Ovary (tissue), 9 donors: ENCODE measurements around the gene RNF214. TPM values are rescaled to one million over a fixed set of nuclear protein-coding genes. Genes with fewer than 3 reads are reported as not detected.

Source experiments
- DNase-seq, 5 donors: peaks; one replicate each; pipeline ENCODE4 v3.0.0-alpha.2; 2019 to 2020
- H3K27ac ChIP-seq, 2 donors: fragments of 200-600 bp; one replicate each; pipeline versions ENCODE4 v1.5.1 to v1.8.0; 2019 to 2022
- H3K27me3 ChIP-seq: fragments of 200-600 bp; one replicate; pipeline ENCODE4 v1.8.0; 2022
- H3K36me3 ChIP-seq: fragments of 200-600 bp; sonication (generic); one replicate; pipeline ENCODE4 v1.5.1; 2019
- H3K4me1 ChIP-seq: one replicate; pipeline ENCODE4 v1.8.1; 2013; ENCODE audit warnings: mild to moderate bottlenecking, moderate library complexity; ENCODE audit not compliant: insufficient read depth
- H3K4me3 ChIP-seq: fragments of 200-600 bp; sonication (generic); one replicate; pipeline ENCODE4 v1.5.1; 2017
- H3K9me3 ChIP-seq, 2 donors: fragments of 200-600 bp in 1 of 2; sonication (generic) in 1 of 2; one replicate each; pipeline versions ENCODE4 v1.5.1 to v1.8.1; 2013 to 2019; ENCODE audit warnings: mild to moderate bottlenecking in 1 of 2, moderate library complexity in 1 of 2
- EP300 ChIP-seq: sonication (generic); formaldehyde crosslinking; IDR thresholded peaks from one replicate; pipeline ENCODE4 v1.6.1; 2017; ENCODE audit warnings: antibody characterized with exemption
- POLR2A ChIP-seq: fragments of 450-650 bp; IDR thresholded peaks from one replicate; pipeline ENCODE4 v1.6.1; 2017; ENCODE audit warnings: antibody characterized with exemption, mild to moderate bottlenecking, moderate library complexity
- WGBS, 3 donors: extraction: QIAGEN DNeasy Blood & Tissue Kit in 1 of 3; methylation state at CpG; one replicate each; pipeline versions ENCODE4 v1.1.5 to v1.1.7; 2013 to 2017; 5-methylcytosine and 5-hydroxymethylcytosine counted together
- intact Hi-C, 4 donors: fragments of 100-400 bp; cut with DNase I; formaldehyde crosslinking; loops; one replicate each; pipeline versions ENCODE4 v1.11.0 to v1.15.1; 2022 to 2023
- polyA plus RNA-seq, 2 donors: library from polyadenylated mRNA; stranded (reverse); fragments of 200-250 nt in 1 of 2; fragments of 350-450 nt in 1 of 2; fragmentation: Illumina TruSeq in 1 of 2; extraction: RNeasy Lipid Tissue Mini Kit (QIAGEN cat#74804) in 1 of 2; gene quantifications; one replicate each; pipeline ENCODE4 v1.2.3, GENCODE V29; 2013 to 2014
- total RNA-seq, 7 donors: library from RNA; depleted of rRNA in 2 of 7; stranded (reverse); fragments of >200 nt in 2 of 7; fragmentation: NEBNext Ultra II Directional in 3 of 7; extraction: Animal tissue kit (Norgen Biotek cat#: 25700) in 3 of 7; gene quantifications; one replicate each; pipeline versions ENCODE4 v1.1.0 to v1.2.4, GENCODE V29; 2016 to 2023
- TF ChIP-seq, protein P1 (sequence below), 3 donors: fragments of 450-650 bp in 2 of 3; fragments of 200-600 bp in 1 of 3; IDR thresholded peaks; one replicate each; pipeline versions ENCODE4 v1.5.1 to v1.8.0; 2016 to 2022; ENCODE audit warnings: antibody characterized with exemption in 3 of 3, mild to moderate bottlenecking in 1 of 3
- donor health status: DM: no; HTN: no; CAD: no; lungs with moderate emphysema.
- donor health status: DM: no; HTN: no; CAD: no.
- donor health status: Bipolar disorder and iron deficiency.
- donor health status: DM: yes; HTN: yes; CAD: no.
- donor health status: DM: no; HTN: no; CAD: no.
- donor health status: DM: yes; HTN: yes; CAD: no.

Gene RNF214
- total and polyA plus RNA-seq, 9 donors, result 9.7 to 40.9 (median 27.3) TPM

DNA sequence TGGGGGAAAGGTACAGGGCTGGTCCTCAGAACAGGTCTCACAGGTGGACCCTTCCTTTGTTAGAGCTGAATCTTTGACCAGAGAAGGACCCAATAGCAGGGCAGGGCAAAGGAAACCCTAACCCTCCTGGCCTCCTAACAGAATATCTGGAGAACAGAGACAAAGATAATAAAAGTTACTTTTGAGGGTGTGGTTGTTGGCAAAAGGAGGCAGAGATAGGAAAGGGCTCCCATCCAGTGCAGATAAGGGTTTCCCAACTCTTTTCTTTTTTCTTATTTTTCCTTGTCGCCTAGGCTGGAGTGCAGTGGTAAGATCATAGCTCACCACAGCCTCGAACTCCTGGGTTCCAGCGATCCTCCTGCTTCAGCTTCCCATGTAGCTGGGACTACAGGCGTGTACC is 12.5 kb upstream of the RNF214 start:
- intact Hi-C loops, result loop anchor here (2.0 to 10.0 kb wide), 8 partner anchors 33 to 425 kb away; partner anchors contain the start of genes SIDT2 (in 2 of the 4) and APOA5 (in 1 of the 4)
- no peaks in the 10 kb centered on the region for H3K27me3 ChIP-seq
- no peaks in the 10 kb centered on the region for H3K9me3 ChIP-seq
- H3K4me3 ChIP-seq, result no peak overlapping the region
- peak overlapping the region; percentile 78 to 86 for H3K27ac ChIP-seq
- no peaks in the 10 kb centered on the region for H3K36me3 ChIP-seq
- TF ChIP-seq POLR2A, result no peak
- TF ChIP-seq, protein P1, sequence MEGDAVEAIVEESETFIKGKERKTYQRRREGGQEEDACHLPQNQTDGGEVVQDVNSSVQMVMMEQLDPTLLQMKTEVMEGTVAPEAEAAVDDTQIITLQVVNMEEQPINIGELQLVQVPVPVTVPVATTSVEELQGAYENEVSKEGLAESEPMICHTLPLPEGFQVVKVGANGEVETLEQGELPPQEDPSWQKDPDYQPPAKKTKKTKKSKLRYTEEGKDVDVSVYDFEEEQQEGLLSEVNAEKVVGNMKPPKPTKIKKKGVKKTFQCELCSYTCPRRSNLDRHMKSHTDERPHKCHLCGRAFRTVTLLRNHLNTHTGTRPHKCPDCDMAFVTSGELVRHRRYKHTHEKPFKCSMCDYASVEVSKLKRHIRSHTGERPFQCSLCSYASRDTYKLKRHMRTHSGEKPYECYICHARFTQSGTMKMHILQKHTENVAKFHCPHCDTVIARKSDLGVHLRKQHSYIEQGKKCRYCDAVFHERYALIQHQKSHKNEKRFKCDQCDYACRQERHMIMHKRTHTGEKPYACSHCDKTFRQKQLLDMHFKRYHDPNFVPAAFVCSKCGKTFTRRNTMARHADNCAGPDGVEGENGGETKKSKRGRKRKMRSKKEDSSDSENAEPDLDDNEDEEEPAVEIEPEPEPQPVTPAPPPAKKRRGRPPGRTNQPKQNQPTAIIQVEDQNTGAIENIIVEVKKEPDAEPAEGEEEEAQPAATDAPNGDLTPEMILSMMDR (IDR thresholded peaks at IDR 0.05), result no peak
- 71 to 80% (median 76%) methylated on average over 4 of the region's 4 CpGs for WGBS, 3 donors
- DNase-seq, result no peak
- peaks cover 44% of the 10 kb centered on the region for H3K4me1 ChIP-seq

GRCh38 chr11:117220568-117220967 is 11.9 kb upstream of the RNF214 start:
- Histone ChIP-seq H3K4me1 (peaks cover 44% of the 10 kb centered on the region), H3K27ac (peak overlapping the region; percentile 78 to 86), H3K4me3 (no peak overlapping the region), H3K9me3 (no peaks in the 10 kb centered on the region), H3K27me3 (no peaks in the 10 kb centered on the region), H3K36me3 (no peaks in the 10 kb centered on the region)
- intact Hi-C loops, result loop anchor here (2.0 to 10.0 kb wide), 8 partner anchors 33 to 426 kb away; partner anchors contain the start of genes SIDT2 (in 2 of the 4) and APOA5 (in 1 of the 4)
- 28 to 31% (median 29%) methylated on average over 9 of the region's 9 CpGs for WGBS, 3 donors
- peak; percentile 56 to 73 (median 65) for DNase-seq
- TF ChIP-seq EP300 (no peak), POLR2A (peak; percentile 14)
- TF ChIP-seq, protein P1 (IDR thresholded peaks at IDR 0.05), result no peak

DNA sequence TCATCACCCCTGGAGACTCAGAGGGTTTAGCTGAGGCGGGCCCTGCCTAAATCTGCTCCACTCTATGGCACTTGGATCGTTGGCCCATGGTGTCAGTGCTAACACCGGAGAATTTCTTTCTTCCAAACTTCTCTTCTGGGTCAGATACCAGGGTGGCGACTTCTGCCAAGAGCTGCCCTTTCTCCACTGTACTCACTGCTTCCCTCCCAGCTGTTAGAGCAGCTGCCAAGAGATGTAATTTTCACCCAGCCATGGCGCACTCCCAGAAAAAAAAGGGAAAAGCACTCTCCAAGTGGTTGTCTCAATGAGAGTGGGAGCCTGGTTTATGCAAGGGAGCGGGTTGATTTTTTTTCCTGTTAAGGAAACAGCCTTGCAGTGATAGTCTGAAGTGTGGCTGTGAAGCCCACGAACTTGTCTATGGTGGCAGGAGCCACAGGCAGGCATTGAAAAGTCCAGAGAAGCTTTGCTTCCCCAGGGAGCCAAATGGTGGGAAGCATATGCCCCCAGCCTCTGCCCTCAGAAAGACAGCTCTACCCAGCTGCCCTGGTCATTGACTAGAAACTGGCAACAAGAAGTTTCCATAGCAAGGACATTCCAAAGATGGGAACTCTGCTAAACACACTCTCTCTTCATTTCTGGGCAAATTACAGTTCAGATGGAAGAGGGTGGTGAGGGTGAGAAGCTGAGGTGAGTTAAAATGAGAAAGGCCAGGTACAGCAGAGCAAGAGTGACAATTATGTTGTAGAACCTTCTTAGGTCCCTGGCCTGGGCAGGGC is 11.3 kb upstream of the RNF214 start:
- peak in 4 of 5 donors; percentile 39 to 55 (median 46) for DNase-seq
- Histone ChIP-seq H3K4me1 (peaks cover 42% of the 10 kb centered on the region), H3K9me3 (no peaks in the 10 kb centered on the region), H3K27ac (peak overlapping the region; percentile 78 to 86), H3K4me3 (no peak overlapping the region), H3K36me3 (no peaks in the 10 kb centered on the region), H3K27me3 (no peaks in the 10 kb centered on the region)
- WGBS, 3 donors, result 32 to 36% (median 35%) methylated on average over 7 of the region's 7 CpGs
- intact Hi-C loops, result loop anchor here (2.0 to 10.0 kb wide), 8 partner anchors 34 to 426 kb away; partner anchors contain the start of genes SIDT2 (in 2 of the 4) and APOA5 (in 1 of the 4)
- TF ChIP-seq, protein P1 (IDR thresholded peaks at IDR 0.05), result no peak
- no peak for TF ChIP-seq POLR2A
- no peak for TF ChIP-seq EP300

GRCh38 chr11:117221775-117222517 is 10.5 kb upstream of the RNF214 start:
- Histone ChIP-seq H3K4me1 (peaks cover 38% of the 10 kb centered on the region), H3K27ac (peak overlapping the region; percentile 78 to 86), H3K9me3 (no peaks in the 10 kb centered on the region), H3K36me3 (no peaks in the 10 kb centered on the region), H3K27me3 (no peaks in the 10 kb centered on the region), H3K4me3 (no peak overlapping the region)
- peak; percentile 83 to 89 (median 84) for DNase-seq
- WGBS, 3 donors, result 10 to 15% (median 10%) methylated on average over 7 of the region's 7 CpGs
- intact Hi-C loops, result loop anchor here (2.0 to 10.0 kb wide), 8 partner anchors 35 to 427 kb away; partner anchors contain the start of genes SIDT2 (in 2 of the 4) and APOA5 (in 1 of the 4)
- TF ChIP-seq, protein P1 (IDR thresholded peaks at IDR 0.05), result no peak
- TF ChIP-seq EP300 (no peak), POLR2A (no peak)
